ENCODE measurements around the gene ATAD3B.
"Not testable (repeated sequence)": the region's sequence is repeated elsewhere in the genome, so short reads cannot be mapped to it uniquely, and the experiment has no call there.

The ATAD3B gene

GRCh38 chr1:1428174-1428573 is 43.4 kb upstream of the ATAD3B start:
- H3K4me1 Mint-ChIP-seq, result peaks cover 32% of the 10 kb centered on the region
- peak overlapping the region; percentile 69 to 91 (median 83) for H3K27ac Mint-ChIP-seq
- no peaks in the 10 kb centered on the region for H3K27me3 Mint-ChIP-seq (ENCODE audit: low read depth)
- H3K9me3 Mint-ChIP-seq, result no peaks in the 10 kb centered on the region
- TF ChIP-seq CTCF (IDR thresholded peaks at IDR 0.05; ENCODE audit: unreplicated experiment in 3 of 3), result no peak
- no peaks in the 10 kb centered on the region for H3K36me3 Mint-ChIP-seq (ENCODE audit: low read depth)
- peak overlapping the region; percentile 71 to 81 (median 79) for H3K4me3 Mint-ChIP-seq

GRCh38 chr1:1428967-1429366 is 42.6 kb upstream of the ATAD3B start:
- H3K9me3 Mint-ChIP-seq; H3K27me3 Mint-ChIP-seq (ENCODE audit: low read depth); H3K36me3 Mint-ChIP-seq (ENCODE audit: low read depth): not testable (repeated sequence)
- H3K4me3 Mint-ChIP-seq, result peak overlapping the region in 1 of 3 experiments; percentile 19
- H3K4me1 Mint-ChIP-seq, result peaks cover 32% of the 10 kb centered on the region
- H3K27ac Mint-ChIP-seq, result peak overlapping the region in 1 of 3 experiments; percentile 99

- H3K9me3 Mint-ChIP-seq, result no peaks in the 10 kb centered on the region
- peaks cover 32% of the 10 kb centered on the region for H3K4me1 Mint-ChIP-seq
- H3K27ac Mint-ChIP-seq, result peak overlapping the region; percentile 95 to 99 (median 98)
- no peak for TF ChIP-seq CTCF (IDR thresholded peaks at IDR 0.05; ENCODE audit: unreplicated experiment in 3 of 3)
- no peaks in the 10 kb centered on the region for H3K27me3 Mint-ChIP-seq (ENCODE audit: low read depth)
- H3K4me3 Mint-ChIP-seq, result peak overlapping the region; percentile 63 to 72 (median 67)
- H3K36me3 Mint-ChIP-seq (ENCODE audit: low read depth), result no peaks in the 10 kb centered on the region
Observed at GRCh38 chr1:1429671-1430073, 41.9 kb upstream of the ATAD3B start.

GRCh38 chr1:1430114-1430982 is 41.2 kb upstream of the ATAD3B start:
- Mint-ChIP-seq H3K4me3 (peak overlapping the region; percentile 63 to 72 (median 67)), H3K9me3 (no peaks in the 10 kb centered on the region)
- TF ChIP-seq CTCF (IDR thresholded peaks at IDR 0.05; ENCODE audit: unreplicated experiment in 3 of 3), result peak in 1 of 3 experiments; percentile 39

GRCh38 chr1:1430992-1431844 is 40.3 kb upstream of the ATAD3B start:
- Mint-ChIP-seq H3K9me3 (no peaks in the 10 kb centered on the region), H3K4me1 (peaks cover 37% of the 10 kb centered on the region), H3K4me3 (peak overlapping the region; percentile 34 to 45 (median 42)), H3K27me3 (ENCODE audit: low read depth) (no peaks in the 10 kb centered on the region), H3K36me3 (ENCODE audit: low read depth) (no peaks in the 10 kb centered on the region), H3K27ac (peak overlapping the region; percentile 95 to 99 (median 98))
- no peak for TF ChIP-seq CTCF (IDR thresholded peaks at IDR 0.05; ENCODE audit: unreplicated experiment in 3 of 3)

More at GRCh38 chr1:1430114-1430982, 41.2 kb upstream of the ATAD3B start:
- Mint-ChIP-seq H3K36me3 (ENCODE audit: low read depth) (no peaks in the 10 kb centered on the region), H3K27me3 (ENCODE audit: low read depth) (no peaks in the 10 kb centered on the region), H3K4me1 (peaks cover 37% of the 10 kb centered on the region), H3K27ac (peak overlapping the region; percentile 95 to 99 (median 98))

- Mint-ChIP-seq H3K27ac (peak overlapping the region; percentile 90 to 97 (median 91)), H3K36me3 (ENCODE audit: low read depth) (no peaks in the 10 kb centered on the region), H3K27me3 (ENCODE audit: low read depth) (no peaks in the 10 kb centered on the region)
Observed at GRCh38 chr1:1431845-1432273, 39.7 kb upstream of the ATAD3B start.

More at GRCh38 chr1:1431845-1432273, 39.7 kb upstream of the ATAD3B start:
- H3K9me3 Mint-ChIP-seq, result no peaks in the 10 kb centered on the region
- peaks cover 37% of the 10 kb centered on the region for H3K4me1 Mint-ChIP-seq
- TF ChIP-seq CTCF (IDR thresholded peaks at IDR 0.05; ENCODE audit: unreplicated experiment in 3 of 3), result no peak
- H3K4me3 Mint-ChIP-seq, result peak overlapping the region; percentile 41 to 76 (median 52)

Data from nephron (organoid).